Panc1 (cell line): ENCODE results near the gene GLIS1. TPM values are rescaled to one million over a fixed set of nuclear protein-coding genes. Genes with fewer than 3 reads are reported as not detected.

Source experiments
- ATAC-seq: fragments of 200-7000 bp; cut with Tn5 transposase; 2 replicates; pipeline ENCODE4 v1.9.1; 2020; ENCODE audit warnings: mild to moderate bottlenecking, moderate library complexity
- BruUV-seq: library from RNA; stranded (reverse); fragments of 400-500 nt; replicated peaks from 2 replicates; lab custom pipeline; 2021; lab: Mats Ljungman, UMichigan
- CTCF ChIA-PET: fragments of 300-600 bp; sonication (Branson Sonifier 250); formaldehyde crosslinking; loops from one replicate; lab custom pipeline; 2022; ENCODE audit warnings: antibody characterized with exemption; lab: Charles Lee
- POLR2A ChIA-PET: fragments of 300-600 bp; sonication (Branson Sonifier 250); formaldehyde crosslinking; loops from one replicate; lab custom pipeline; 2022; ENCODE audit warnings: antibody characterized with exemption; lab: Charles Lee
- DNase-seq: peaks from one replicate; pipeline ENCODE4 v3.0.0-alpha.2; 2010; ENCODE audit warnings: low read depth, low spot score
- H3K27ac ChIP-seq: 2 replicates; pipeline ENCODE4 v1.5.1; 2011; ENCODE audit warnings: mild to moderate bottlenecking, low read length, inconsistent platforms
- H3K27me3 ChIP-seq: fragments of 200-500 bp; sonication (Bioruptor generic); 2 replicates; pipeline ENCODE4 v1.6.0; 2014; ENCODE audit warnings: low read length, inconsistent platforms; ENCODE audit not compliant: control insufficient read depth, insufficient read depth
- H3K36me3 ChIP-seq: fragments of 200-500 bp; sonication (Bioruptor generic); 2 replicates; pipeline ENCODE4 v1.5.1; 2014; ENCODE audit warnings: inconsistent platforms, mild to moderate bottlenecking, low read length, moderate library complexity; ENCODE audit not compliant: control insufficient read depth, insufficient read depth
- H3K4me1 ChIP-seq: 2 replicates; pipeline ENCODE4 v1.5.1; 2011; ENCODE audit warnings: inconsistent platforms, mild to moderate bottlenecking, low read length, moderate library complexity; ENCODE audit not compliant: control insufficient read depth, insufficient read depth
- H3K4me3 ChIP-seq, 2 experiments: 2 replicates each; pipeline ENCODE4 v1.5.1; 2011 to 2012; ENCODE audit warnings: low read depth in 2 of 2, low read length in 2 of 2, mild to moderate bottlenecking in 2 of 2, inconsistent platforms in 1 of 2, moderate library complexity in 1 of 2
- H3K9me3 ChIP-seq: fragments of 200-500 bp; sonication (Bioruptor generic); 2 replicates; pipeline ENCODE4 v1.5.1; 2014; ENCODE audit warnings: low read depth, mild to moderate bottlenecking, inconsistent platforms, low read length, moderate library complexity; ENCODE audit not compliant: control insufficient read depth, insufficient read depth
- POLR2AphosphoS5 ChIP-seq: IDR thresholded peaks from 2 replicates; pipeline ENCODE4 v1.6.1; 2012; ENCODE audit warnings: mild to moderate bottlenecking, low read depth, low read length, moderate library complexity
- SIN3A ChIP-seq: IDR thresholded peaks from 2 replicates; pipeline ENCODE4 v1.6.1; 2012; ENCODE audit warnings: low read depth, mild to moderate bottlenecking, low read length, moderate library complexity, borderline replicate concordance; ENCODE audit not compliant: insufficient read depth
- TCF7L2 ChIP-seq: IDR thresholded peaks from 2 replicates; pipeline ENCODE4 v1.6.1; 2011; ENCODE audit warnings: mild to moderate bottlenecking, low read depth, low read length, inconsistent platforms
- in situ Hi-C: cut with HindIII; loops from 2 replicates; pipeline ENCODE4 v1.10.0; 2016; ENCODE audit warnings: low sequenced_read_pairs, low pct_unique_long_range_greater_than_20kb
- intact Hi-C: fragments of 100-400 bp; cut with micrococcal nuclease; formaldehyde crosslinking; loops from one replicate; pipeline ENCODE4 v1.10.0; 2022; ENCODE audit not compliant: unreplicated experiment
- total RNA-seq: library from RNA; stranded (reverse); gene quantifications from one replicate; pipeline ENCODE4 v1.2.1, GENCODE V29; 2021; ENCODE audit not compliant: unreplicated experiment
- TF ChIP-seq, protein P1 (sequence below), 2 experiments: IDR thresholded peaks; 2 replicates each; pipeline ENCODE4 v1.6.1; 2011 to 2012; ENCODE audit warnings: low read depth in 2 of 2, control low read depth in 1 of 2, low read length in 1 of 2, mild to moderate bottlenecking in 1 of 2, moderate library complexity in 1 of 2; ENCODE audit not compliant: insufficient read depth in 1 of 2
- TF ChIP-seq, protein P2 (sequence below): fragments of 450-650 bp; IDR thresholded peaks from 2 replicates; pipeline ENCODE4 v1.5.1; 2017; ENCODE audit warnings: mild to moderate bottlenecking

The GLIS1 gene
- total RNA-seq, 1 experiment from 2014 or later, result 0.28 TPM

DNA sequence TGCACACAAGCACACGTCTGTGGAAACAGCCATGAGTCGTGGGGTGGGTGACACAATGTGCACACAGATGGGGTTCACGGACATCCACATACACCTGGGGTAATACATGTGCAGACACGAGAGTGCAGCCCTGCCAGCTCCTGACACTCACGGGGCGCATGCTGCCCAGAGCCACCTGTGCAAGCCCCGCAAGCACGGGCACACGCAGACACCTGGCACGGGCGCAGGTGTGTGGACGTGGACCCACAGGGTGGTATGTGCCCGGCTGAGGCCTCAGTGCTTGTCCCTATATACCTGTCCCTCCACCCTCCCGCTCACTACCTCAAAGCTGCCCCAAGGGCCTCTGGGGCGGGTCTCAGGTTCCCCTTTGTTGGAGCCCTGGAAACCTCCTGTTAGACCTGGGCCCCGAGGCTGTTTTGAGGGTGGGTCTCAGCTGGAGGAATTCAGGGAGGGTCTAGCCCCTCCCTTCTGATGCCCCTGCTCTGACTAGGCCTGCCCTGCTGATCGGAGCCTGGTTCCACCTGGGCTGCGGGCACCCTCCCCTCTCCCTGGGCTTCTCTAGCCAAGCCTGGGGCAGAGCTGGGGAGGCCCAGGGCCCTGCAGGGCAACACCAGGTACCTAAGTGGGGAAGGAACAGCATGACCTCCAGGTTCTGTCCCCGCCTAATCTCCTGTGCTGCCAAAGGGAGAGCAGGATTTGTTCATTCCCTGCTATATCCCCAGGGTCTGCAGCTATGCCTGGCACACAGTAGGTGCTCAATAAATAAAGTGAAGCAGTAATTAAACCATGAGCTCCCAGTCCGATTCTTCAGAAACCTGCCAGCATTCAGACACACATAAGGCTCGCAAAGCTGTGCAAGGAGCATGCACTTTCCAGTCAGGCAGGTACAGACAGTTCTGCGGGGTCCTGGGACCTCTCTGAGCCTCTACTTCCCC, 230.6 kb downstream of the GLIS1 start:
- H3K4me3 ChIP-seq, result no peak overlapping the region
- intact Hi-C loops (no loop called here), in situ Hi-C loops (no loop called here)
- TF ChIP-seq, protein P1, sequence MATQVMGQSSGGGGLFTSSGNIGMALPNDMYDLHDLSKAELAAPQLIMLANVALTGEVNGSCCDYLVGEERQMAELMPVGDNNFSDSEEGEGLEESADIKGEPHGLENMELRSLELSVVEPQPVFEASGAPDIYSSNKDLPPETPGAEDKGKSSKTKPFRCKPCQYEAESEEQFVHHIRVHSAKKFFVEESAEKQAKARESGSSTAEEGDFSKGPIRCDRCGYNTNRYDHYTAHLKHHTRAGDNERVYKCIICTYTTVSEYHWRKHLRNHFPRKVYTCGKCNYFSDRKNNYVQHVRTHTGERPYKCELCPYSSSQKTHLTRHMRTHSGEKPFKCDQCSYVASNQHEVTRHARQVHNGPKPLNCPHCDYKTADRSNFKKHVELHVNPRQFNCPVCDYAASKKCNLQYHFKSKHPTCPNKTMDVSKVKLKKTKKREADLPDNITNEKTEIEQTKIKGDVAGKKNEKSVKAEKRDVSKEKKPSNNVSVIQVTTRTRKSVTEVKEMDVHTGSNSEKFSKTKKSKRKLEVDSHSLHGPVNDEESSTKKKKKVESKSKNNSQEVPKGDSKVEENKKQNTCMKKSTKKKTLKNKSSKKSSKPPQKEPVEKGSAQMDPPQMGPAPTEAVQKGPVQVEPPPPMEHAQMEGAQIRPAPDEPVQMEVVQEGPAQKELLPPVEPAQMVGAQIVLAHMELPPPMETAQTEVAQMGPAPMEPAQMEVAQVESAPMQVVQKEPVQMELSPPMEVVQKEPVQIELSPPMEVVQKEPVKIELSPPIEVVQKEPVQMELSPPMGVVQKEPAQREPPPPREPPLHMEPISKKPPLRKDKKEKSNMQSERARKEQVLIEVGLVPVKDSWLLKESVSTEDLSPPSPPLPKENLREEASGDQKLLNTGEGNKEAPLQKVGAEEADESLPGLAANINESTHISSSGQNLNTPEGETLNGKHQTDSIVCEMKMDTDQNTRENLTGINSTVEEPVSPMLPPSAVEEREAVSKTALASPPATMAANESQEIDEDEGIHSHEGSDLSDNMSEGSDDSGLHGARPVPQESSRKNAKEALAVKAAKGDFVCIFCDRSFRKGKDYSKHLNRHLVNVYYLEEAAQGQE (IDR thresholded peaks at IDR 0.05; ENCODE audit: insufficient read depth in 1 of 2, low read depth in 2 of 2, low read length in 1 of 2), result no peak
- TF ChIP-seq SIN3A (no peak), TCF7L2 (no peak), POLR2AphosphoS5 (no peak)
- TF ChIP-seq, protein P2, sequence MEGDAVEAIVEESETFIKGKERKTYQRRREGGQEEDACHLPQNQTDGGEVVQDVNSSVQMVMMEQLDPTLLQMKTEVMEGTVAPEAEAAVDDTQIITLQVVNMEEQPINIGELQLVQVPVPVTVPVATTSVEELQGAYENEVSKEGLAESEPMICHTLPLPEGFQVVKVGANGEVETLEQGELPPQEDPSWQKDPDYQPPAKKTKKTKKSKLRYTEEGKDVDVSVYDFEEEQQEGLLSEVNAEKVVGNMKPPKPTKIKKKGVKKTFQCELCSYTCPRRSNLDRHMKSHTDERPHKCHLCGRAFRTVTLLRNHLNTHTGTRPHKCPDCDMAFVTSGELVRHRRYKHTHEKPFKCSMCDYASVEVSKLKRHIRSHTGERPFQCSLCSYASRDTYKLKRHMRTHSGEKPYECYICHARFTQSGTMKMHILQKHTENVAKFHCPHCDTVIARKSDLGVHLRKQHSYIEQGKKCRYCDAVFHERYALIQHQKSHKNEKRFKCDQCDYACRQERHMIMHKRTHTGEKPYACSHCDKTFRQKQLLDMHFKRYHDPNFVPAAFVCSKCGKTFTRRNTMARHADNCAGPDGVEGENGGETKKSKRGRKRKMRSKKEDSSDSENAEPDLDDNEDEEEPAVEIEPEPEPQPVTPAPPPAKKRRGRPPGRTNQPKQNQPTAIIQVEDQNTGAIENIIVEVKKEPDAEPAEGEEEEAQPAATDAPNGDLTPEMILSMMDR, result no peak
- no TSS peak for BruUV-seq
- H3K36me3 ChIP-seq, result no peaks in the 10 kb centered on the region
- CTCF ChIA-PET, result interaction anchor here (1.2 kb wide), 1 partner anchor 22 kb away, joined by 4 read pairs; no protein-coding TSS in a partner anchor
- POLR2A ChIA-PET, result interaction anchor here (1.0 kb wide), 1 partner anchor 10 kb away, joined by 6 read pairs; no protein-coding TSS in a partner anchor
- no peak for DNase-seq
- no peaks in the 10 kb centered on the region for H3K27me3 ChIP-seq
- H3K4me1 ChIP-seq, result no peaks in the 10 kb centered on the region; the same call in 1 of the 2 replicates
- no peaks in the 10 kb centered on the region for H3K9me3 ChIP-seq
- H3K27ac ChIP-seq, result no peak overlapping the region
- no peak for ATAC-seq

DNA sequence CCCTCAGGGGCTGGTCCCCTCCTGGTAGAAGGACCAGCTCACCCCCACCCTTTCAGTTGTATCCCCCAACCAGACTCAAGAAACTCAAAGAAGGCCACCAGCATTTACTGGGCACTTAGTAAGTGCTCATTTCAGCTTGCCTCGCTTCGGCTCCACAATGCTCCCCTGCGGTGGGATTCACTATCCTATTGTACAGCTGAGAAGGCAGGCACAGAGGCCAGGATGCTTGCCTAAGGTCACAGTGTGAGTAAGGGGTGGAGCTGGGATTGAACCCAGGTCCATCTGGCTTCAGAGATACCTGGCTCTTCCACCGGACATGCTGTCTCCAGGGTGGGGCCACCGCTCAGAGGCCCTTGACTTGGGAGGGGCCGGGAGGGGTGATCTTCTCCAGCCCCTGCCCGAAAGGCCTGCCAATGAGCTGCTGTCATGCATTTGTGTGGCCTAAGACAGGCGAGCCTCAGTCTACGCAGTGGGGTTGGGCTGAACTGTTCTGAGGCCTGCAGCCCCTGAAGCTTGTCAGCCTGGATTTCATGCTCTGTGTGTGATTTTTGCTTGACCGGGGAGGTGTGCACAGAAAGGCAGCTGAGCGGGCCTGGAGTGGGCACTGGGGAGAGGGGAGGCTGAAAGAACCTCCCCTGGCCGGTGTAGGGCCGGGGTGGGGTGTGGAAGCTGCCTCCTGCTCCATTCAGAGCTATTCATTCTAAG, 231.7 kb downstream of the GLIS1 start:
- TF ChIP-seq, protein P2, result no peak
- TF ChIP-seq POLR2AphosphoS5 (no peak), TCF7L2 (no peak)
- TF ChIP-seq, protein P1 (IDR thresholded peaks at IDR 0.05; ENCODE audit: insufficient read depth in 1 of 2, low read depth in 2 of 2, low read length in 1 of 2), result no peak
- Histone ChIP-seq H3K4me3 (no peak overlapping the region), H3K36me3 (no peaks in the 10 kb centered on the region), H3K27me3 (no peaks in the 10 kb centered on the region), H3K4me1 (no peaks in the 10 kb centered on the region; the same call in 1 of the 2 replicates), H3K9me3 (no peaks in the 10 kb centered on the region), H3K27ac (no peak overlapping the region)
- ATAC-seq, result no peak
- ChIA-PET POLR2A (no interaction called here), CTCF (interaction anchor here (0.5 to 1.2 kb wide), 2 partner anchors 21 to 623 kb away, joined by 3 to 4 read pairs; no protein-coding TSS in a partner anchor)
- no TSS peak for BruUV-seq
- DNase-seq, result no peak
- in situ Hi-C loops (no loop called here), intact Hi-C loops (no loop called here)
